H9 (cell line): ENCODE results near the gene NPAS2. TPM values are rescaled to one million over a fixed set of nuclear protein-coding genes. Genes with fewer than 3 reads are reported as not detected.

ENCODE experiments used
- DNase-seq: peaks from one replicate; pipeline ENCODE4 v3.0.0-alpha.2; 2017
- H2AFZ ChIP-seq: one replicate; pipeline ENCODE4 v1.6.1; 2013; ENCODE audit warnings: mild to moderate bottlenecking, low read length, control low read depth, moderate library complexity
- H2AK5ac ChIP-seq: 2 replicates; pipeline ENCODE4 v1.6.1; 2013; ENCODE audit warnings: low read length, control low read depth, mixed read lengths; ENCODE audit not compliant: insufficient read length
- H2BK120ac ChIP-seq: one replicate; pipeline ENCODE4 v1.6.1; 2013; ENCODE audit warnings: low read depth, mild to moderate bottlenecking, low read length, control low read depth, inconsistent platforms; ENCODE audit not compliant: poor library complexity, severe bottlenecking
- H2BK12ac ChIP-seq: 2 replicates; pipeline ENCODE4 v1.6.1; 2013; ENCODE audit warnings: low read length, control low read depth, mixed read lengths, low read depth; ENCODE audit not compliant: insufficient read length
- H2BK15ac ChIP-seq: 2 replicates; pipeline ENCODE4 v1.6.1; 2013; ENCODE audit warnings: low read depth, low read length, control low read depth
- H2BK20ac ChIP-seq: one replicate; pipeline ENCODE4 v1.6.1; 2013; ENCODE audit warnings: low read depth, mild to moderate bottlenecking, low read length, control low read depth, inconsistent platforms; ENCODE audit not compliant: poor library complexity, severe bottlenecking
- H2BK5ac ChIP-seq: 2 replicates; pipeline ENCODE4 v1.6.1; 2013; ENCODE audit warnings: low read length, control low read depth, mixed read lengths; ENCODE audit not compliant: insufficient read length
- H3K14ac ChIP-seq: 2 replicates; pipeline ENCODE4 v1.6.1; 2013; ENCODE audit warnings: low read length, control low read depth; ENCODE audit not compliant: insufficient read depth
- H3K18ac ChIP-seq: 2 replicates; pipeline ENCODE4 v1.6.1; 2013; ENCODE audit warnings: low read depth, mild to moderate bottlenecking, mixed read lengths, low read length, control low read depth; ENCODE audit not compliant: insufficient read length
- H3K23ac ChIP-seq: 2 replicates; pipeline ENCODE4 v1.6.1; 2013; ENCODE audit warnings: low read length, control low read depth, mixed read lengths, low read depth; ENCODE audit not compliant: insufficient read length
- H3K23me2 ChIP-seq: 2 replicates; pipeline ENCODE4 v1.6.1; 2013; ENCODE audit warnings: low read depth, mild to moderate bottlenecking, mixed read lengths, low read length, control low read depth; ENCODE audit not compliant: insufficient read length, poor library complexity, severe bottlenecking
- H3K27ac ChIP-seq: 2 replicates; pipeline ENCODE4 v1.5.1; 2013; ENCODE audit warnings: low read length, control low read depth, mixed read lengths, low read depth; ENCODE audit not compliant: insufficient read length
- H3K27me3 ChIP-seq: 2 replicates; pipeline ENCODE4 v1.6.1; 2013; ENCODE audit warnings: low read length, control low read depth, inconsistent platforms; ENCODE audit not compliant: insufficient read depth
- H3K4ac ChIP-seq: 2 replicates; pipeline ENCODE4 v1.6.1; 2013; ENCODE audit warnings: low read depth, mild to moderate bottlenecking, control low read depth, inconsistent platforms, low read length, moderate library complexity
- H3K4me1 ChIP-seq: 2 replicates; pipeline ENCODE4 v1.6.1; 2013; ENCODE audit warnings: low read length, control low read depth, inconsistent platforms; ENCODE audit not compliant: insufficient read depth
- H3K4me2 ChIP-seq: 2 replicates; pipeline ENCODE4 v1.6.1; 2013; ENCODE audit warnings: low read length, control low read depth, mixed read lengths; ENCODE audit not compliant: insufficient read length, insufficient read depth
- H3K56ac ChIP-seq: 2 replicates; pipeline ENCODE4 v1.6.1; 2013; ENCODE audit warnings: low read depth, mild to moderate bottlenecking, mixed read lengths, low read length, control low read depth; ENCODE audit not compliant: insufficient read length
- H3K79me1 ChIP-seq: 2 replicates; pipeline ENCODE4 v1.6.1; 2013; ENCODE audit warnings: low read depth, mild to moderate bottlenecking, moderate library complexity, low read length, control low read depth, inconsistent platforms; ENCODE audit not compliant: insufficient read depth, poor library complexity, severe bottlenecking
- H3K79me2 ChIP-seq: 2 replicates; pipeline ENCODE4 v1.6.1; 2013; ENCODE audit warnings: low read length, control low read depth, inconsistent platforms; ENCODE audit not compliant: insufficient read depth
- H3K9ac ChIP-seq: 2 replicates; pipeline ENCODE4 v1.6.1; 2013; ENCODE audit warnings: low read length, control low read depth, mixed read lengths; ENCODE audit not compliant: insufficient read length; ENCODE audit errors: extremely low read depth
- H3K9me3 ChIP-seq: one replicate; pipeline ENCODE4 v1.6.1; 2013; ENCODE audit warnings: low read depth, low read length, inconsistent platforms; ENCODE audit not compliant: control insufficient read depth
- H3T11ph ChIP-seq: one replicate; pipeline ENCODE4 v1.6.1; 2013; ENCODE audit warnings: mild to moderate bottlenecking, low read length, control low read depth, inconsistent platforms
- H4K20me1 ChIP-seq: one replicate; pipeline ENCODE4 v1.6.1; 2013; ENCODE audit not compliant: control insufficient read depth, insufficient read length, insufficient read depth
- H4K5ac ChIP-seq: 2 replicates; pipeline ENCODE4 v1.6.1; 2013; ENCODE audit warnings: low read depth, mild to moderate bottlenecking, mixed read lengths, low read length, control low read depth; ENCODE audit not compliant: insufficient read length
- H4K8ac ChIP-seq: replicated peaks from 2 replicates; pipeline ENCODE4 v1.6.1; 2013; ENCODE audit warnings: low read length, control low read depth, mixed read lengths, low read depth; ENCODE audit not compliant: insufficient read length
- H4K91ac ChIP-seq: 2 replicates; pipeline ENCODE4 v1.6.1; 2013; ENCODE audit warnings: low read depth, mild to moderate bottlenecking, moderate library complexity, mixed read lengths, low read length, control low read depth; ENCODE audit not compliant: insufficient read length
- H3K27ac Mint-ChIP-seq, 3 experiments: 2 replicates in 2 of 3; 3 replicates in 1 of 3; pipeline ENCODE4 v1.8.0; 2020 to 2021; ENCODE audit warnings: mixed read lengths in 3 of 3, mild to moderate bottlenecking in 1 of 3, moderate library complexity in 1 of 3
- H3K27me3 Mint-ChIP-seq: 2 replicates; pipeline ENCODE4 v1.8.0; 2021; ENCODE audit warnings: low read depth, mild to moderate bottlenecking, moderate library complexity, mixed read lengths
- H3K36me3 Mint-ChIP-seq, 3 experiments: 2 replicates in 2 of 3; 3 replicates in 1 of 3; pipeline ENCODE4 v1.8.0; 2020 to 2021; ENCODE audit warnings: low read depth in 3 of 3, mixed read lengths in 3 of 3; ENCODE audit not compliant: insufficient read depth in 1 of 3
- H3K4me1 Mint-ChIP-seq, 2 experiments: 2 replicates each; pipeline ENCODE4 v1.8.0; 2020; ENCODE audit warnings: mixed read lengths in 2 of 2
- H3K4me3 Mint-ChIP-seq, 2 experiments: 2 replicates in 1 of 2; 3 replicates in 1 of 2; pipeline ENCODE4 v1.8.0; 2020 to 2021; ENCODE audit warnings: mild to moderate bottlenecking in 2 of 2, mixed read lengths in 2 of 2, moderate library complexity in 1 of 2
- H3K9me3 Mint-ChIP-seq, 2 experiments: 2 replicates in 1 of 2; 3 replicates in 1 of 2; pipeline ENCODE4 v1.8.0; 2020; ENCODE audit warnings: mild to moderate bottlenecking in 2 of 2, mixed read lengths in 2 of 2, moderate library complexity in 1 of 2
- CTCF ChIP-seq: fragments of 200-600 bp; sonication (generic); conservative IDR thresholded peaks from 3 replicates; pipeline ENCODE4 v1.8.0; 2021; ENCODE audit warnings: antibody characterized with exemption, mild to moderate bottlenecking
- WGBS: extraction: QIAGEN DNeasy Blood & Tissue Kit; methylation state at CpG from one replicate; pipeline ENCODE4 v1.1.7; 2013; ENCODE audit warnings: missing lambda C conversion rate, low lambda C conversion rate, mixed read lengths; ENCODE audit not compliant: insufficient read length; ENCODE audit errors: extremely low coverage; 5-methylcytosine and 5-hydroxymethylcytosine counted together
- total RNA-seq: library from RNA; stranded (reverse); gene quantifications from 2 replicates; pipeline ENCODE4 v1.2.1, GENCODE V29; 2021

Gene NPAS2
- total RNA-seq, 1 experiment from 2014 or later = 1.3 TPM

GRCh38 chr2:100983201-100983600 is 163.3 kb downstream of the NPAS2 start:
- H3K27ac Mint-ChIP-seq = peak overlapping the region in 1 of 3 experiments; percentile 79; a peak in 1 of 7 replicates
- WGBS = no CpG with 5 or more reads among the region's 12 CpGs
- no peak overlapping the region for H3K4me3 Mint-ChIP-seq

More at GRCh38 chr2:100983201-100983600, 163.3 kb downstream of the NPAS2 start:
- H3K9ac ChIP-seq = no peak overlapping the region
- Mint-ChIP-seq H3K9me3 (no peaks in the 10 kb centered on the region; a peak in 1 of 5 replicates), H3K4me1 (peaks cover 16% of the 10 kb centered on the region in 2 experiments), H3K36me3 (no peaks in the 10 kb centered on the region), H3K27me3 (peaks cover 2% of the 10 kb centered on the region; the same call in 1 of the 2 replicates)
- no peaks in the 10 kb centered on the region for H3K79me2 ChIP-seq
- no peaks in the 10 kb centered on the region for H3K79me1 ChIP-seq
- H3K18ac ChIP-seq = no peak overlapping the region
- no peak overlapping the region for H4K5ac ChIP-seq
- H4K91ac ChIP-seq = no peak overlapping the region
- no peaks in the 10 kb centered on the region for H3K9me3 ChIP-seq
- no peak overlapping the region for H4K8ac ChIP-seq
- no peak overlapping the region for H3T11ph ChIP-seq
- no peaks in the 10 kb centered on the region for H3K23me2 ChIP-seq
- H3K14ac ChIP-seq = no peak overlapping the region
- no peaks in the 10 kb centered on the region for H3K27me3 ChIP-seq
- no peak overlapping the region for H2BK12ac ChIP-seq
- no peak overlapping the region for H3K4ac ChIP-seq
- H2AFZ ChIP-seq = no peak overlapping the region
- no peak overlapping the region for H2BK120ac ChIP-seq
- H3K27ac ChIP-seq = no peak overlapping the region
- peaks cover 5% of the 10 kb centered on the region for H4K20me1 ChIP-seq
- no peak overlapping the region for H2AK5ac ChIP-seq
- no peak for DNase-seq
- H3K56ac ChIP-seq = no peak overlapping the region
- H2BK15ac ChIP-seq = no peak overlapping the region
- no peak overlapping the region for H2BK20ac ChIP-seq
- H3K23ac ChIP-seq = no peak overlapping the region
- no peak overlapping the region for H3K4me2 ChIP-seq
- H3K4me1 ChIP-seq = no peaks in the 10 kb centered on the region
- TF ChIP-seq CTCF = no peak
- H2BK5ac ChIP-seq = no peak overlapping the region
